ENCODE results near the gene TMEM185B.

- TF ChIP-seq, protein P1, sequence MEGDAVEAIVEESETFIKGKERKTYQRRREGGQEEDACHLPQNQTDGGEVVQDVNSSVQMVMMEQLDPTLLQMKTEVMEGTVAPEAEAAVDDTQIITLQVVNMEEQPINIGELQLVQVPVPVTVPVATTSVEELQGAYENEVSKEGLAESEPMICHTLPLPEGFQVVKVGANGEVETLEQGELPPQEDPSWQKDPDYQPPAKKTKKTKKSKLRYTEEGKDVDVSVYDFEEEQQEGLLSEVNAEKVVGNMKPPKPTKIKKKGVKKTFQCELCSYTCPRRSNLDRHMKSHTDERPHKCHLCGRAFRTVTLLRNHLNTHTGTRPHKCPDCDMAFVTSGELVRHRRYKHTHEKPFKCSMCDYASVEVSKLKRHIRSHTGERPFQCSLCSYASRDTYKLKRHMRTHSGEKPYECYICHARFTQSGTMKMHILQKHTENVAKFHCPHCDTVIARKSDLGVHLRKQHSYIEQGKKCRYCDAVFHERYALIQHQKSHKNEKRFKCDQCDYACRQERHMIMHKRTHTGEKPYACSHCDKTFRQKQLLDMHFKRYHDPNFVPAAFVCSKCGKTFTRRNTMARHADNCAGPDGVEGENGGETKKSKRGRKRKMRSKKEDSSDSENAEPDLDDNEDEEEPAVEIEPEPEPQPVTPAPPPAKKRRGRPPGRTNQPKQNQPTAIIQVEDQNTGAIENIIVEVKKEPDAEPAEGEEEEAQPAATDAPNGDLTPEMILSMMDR (IDR thresholded peaks at IDR 0.05; ENCODE audit: insufficient read depth, low read length, poor library complexity, severe bottlenecking), result no peak
- TF ChIP-seq EZH2phosphoT487 (conservative IDR thresholded peaks at IDR 0.05; ENCODE audit: low read length), result no peak
Observed at GRCh38 chr2:120228503-120228902, 5.3 kb upstream of the TMEM185B start.
